ENCODE measurements around the gene VANGL1. TPM values are rescaled to one million over a fixed set of nuclear protein-coding genes. Genes with fewer than 3 reads are reported as not detected.

The VANGL1 gene
- total and polyA plus RNA-seq, 2 of the 8 experiments (the other 6 are each of a cell fraction or from before 2014, with no cell fraction given) = 9.4 to 13.4 TPM

DNA sequence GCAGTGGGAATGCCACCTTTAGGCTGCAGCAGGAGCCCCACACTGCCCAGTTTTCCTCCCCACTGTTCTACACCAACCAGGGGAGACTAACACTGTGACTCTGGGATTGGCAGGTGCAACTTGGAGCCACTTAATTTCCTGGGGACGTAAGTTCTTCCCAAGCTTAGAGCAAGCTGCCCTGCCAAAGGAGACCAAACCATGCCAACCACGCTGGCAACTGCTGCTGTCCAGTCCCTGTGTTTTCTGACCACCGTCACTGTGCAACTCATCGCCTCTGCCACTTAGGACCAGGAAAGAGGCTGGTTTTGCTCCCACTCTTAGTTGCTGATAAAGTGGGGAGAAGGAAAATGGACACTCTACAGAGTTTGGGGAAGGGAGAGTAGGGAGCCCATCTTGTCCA is 50.5 kb downstream of the VANGL1 start:
- Histone ChIP-seq H2BK12ac (ENCODE audit: low read depth, low read length) (no peak overlapping the region), H4K8ac (ENCODE audit: extremely low read depth, insufficient read depth, low read length) (no peak overlapping the region), H3K23me2 (ENCODE audit: low read depth, low read length) (no peaks in the 10 kb centered on the region), H4K20me1 (replicated peaks in 1 of 2; ENCODE audit: control insufficient read depth in 1 of 2, insufficient read depth in 2 of 2, low read length in 2 of 2) (no peaks in the 10 kb centered on the region), H3K9me3 (ENCODE audit: insufficient read depth in 2 of 2, low read depth in 1 of 2, low read length in 1 of 2) (no peaks in the 10 kb centered on the region), H3K9ac (replicated peaks in 1 of 4; ENCODE audit: extremely low read depth in 1 of 4, low read depth in 3 of 4, low read length in 3 of 4) (no peak overlapping the region), H2AK5ac (ENCODE audit: low read depth, low read length) (no peak overlapping the region), H3K27ac (ENCODE audit: low read depth, low read length) (no peak overlapping the region), H2BK5ac (ENCODE audit: low read depth, low read length) (no peak overlapping the region), H3K23ac (ENCODE audit: insufficient read length) (no peak overlapping the region), H2BK120ac (replicated peaks; ENCODE audit: low read depth, low read length) (no peak overlapping the region), H4K91ac (replicated peaks; ENCODE audit: insufficient read length, low read length) (no peak overlapping the region), H3K27me3 (replicated peaks in 1 of 4; ENCODE audit: control insufficient read depth in 3 of 4, extremely low read depth in 1 of 4, insufficient read depth in 3 of 4, low read length in 3 of 4) (no peaks in the 10 kb centered on the region), H3K79me1 (ENCODE audit: low read depth, low read length) (no peaks in the 10 kb centered on the region), H3K36me3 (ENCODE audit: control insufficient read depth in 2 of 4, insufficient read depth in 4 of 4, low read length in 3 of 4) (peaks cover 3 to 15% (median 11%) of the 10 kb centered on the region in 4 experiments; a peak in 7 of 8 replicates), H3K4me2 (ENCODE audit: insufficient read depth in 1 of 2, low read depth in 2 of 2, low read length in 2 of 2) (no peak overlapping the region), H3K14ac (ENCODE audit: insufficient read length) (no peak overlapping the region), H3K4me1 (replicated peaks in 1 of 4; ENCODE audit: control insufficient read depth in 3 of 4, insufficient read depth in 4 of 4, low read length in 3 of 4) (peaks cover 0 to 3% (median 1%) of the 10 kb centered on the region in 4 experiments; a peak in 3 of 7 replicates), H3K79me2 (ENCODE audit: control insufficient read depth in 1 of 2, insufficient read depth in 2 of 2, low read length in 2 of 2) (no peaks in the 10 kb centered on the region), H3K18ac (ENCODE audit: extremely low read depth, low read length) (no peak overlapping the region), H3K56ac (replicated peaks; ENCODE audit: insufficient read length, low read depth, low read length) (no peak overlapping the region), H3K4ac (replicated peaks; ENCODE audit: insufficient read length, low read depth, low read length) (no peak overlapping the region), H4K5ac (ENCODE audit: insufficient read length, low read depth, low read length) (no peak overlapping the region), H3K4me3 (ENCODE audit: extremely low read depth in 1 of 4, insufficient read depth in 2 of 4, low read depth in 3 of 4, low read length in 4 of 4) (no peak overlapping the region), H2BK20ac (ENCODE audit: low read length) (no peak overlapping the region), H2AFZ (ENCODE audit: low read length) (no peak overlapping the region), H2BK15ac (ENCODE audit: low read length) (no peak overlapping the region)
- ChIA-PET CTCF (ENCODE audit: partially characterized antibody) (interaction anchor here (0.5 to 5.4 kb wide), 5 partner anchors 14 to 83 kb away, joined by 3 to 44 read pairs (median 4); no protein-coding TSS in a partner anchor), POLR2A (ENCODE audit: partially characterized antibody) (no interaction called here)
- no peak for FAIRE-seq
- WGBS, 2 experiments (ENCODE audit: extremely low coverage in 1 of 2, insufficient coverage in 1 of 2, insufficient read length in 1 of 2, insufficient replicate concordance in 2 of 2, low coverage in 1 of 2, low lambda C conversion rate in 2 of 2, missing lambda C conversion rate in 1 of 2) = 91% methylated on average over 4 of the region's 4 CpGs; no CpG with 5 or more reads in 1 of the 2 experiments
- no peak for DNase-seq (ENCODE audit: low read depth in 1 of 2, low spot score in 2 of 2)
- TF ChIP-seq POU5F1 (IDR thresholded peaks at IDR 0.05; ENCODE audit: low read depth, low read length) (no peak), CEBPB (IDR thresholded peaks at IDR 0.05; ENCODE audit: low read depth, low read length) (no peak), TEAD4 (IDR thresholded peaks at IDR 0.05; ENCODE audit: low read depth, low read length) (no peak), SP2 (IDR thresholded peaks at IDR 0.05; ENCODE audit: low read length) (no peak), BCL11A (IDR thresholded peaks at IDR 0.05; ENCODE audit: low read depth in 2 of 2, low read length in 2 of 2) (no peak), PHF8 (conservative IDR thresholded peaks at IDR 0.05; ENCODE audit: low read depth, low read length) (no peak), TCF12 (IDR thresholded peaks at IDR 0.05; ENCODE audit: low read depth, low read length) (no peak), ASH2L (IDR thresholded peaks at IDR 0.05; ENCODE audit: low read length) (no peak), POLR2AphosphoS5 (IDR thresholded peaks at IDR 0.05; ENCODE audit: low read depth, low read length) (no peak), SRF (IDR thresholded peaks at IDR 0.05; ENCODE audit: low read depth, low read length) (no peak), NRF1 (IDR thresholded peaks at IDR 0.05; ENCODE audit: low read depth, low read length) (no peak), ATF2 (IDR thresholded peaks at IDR 0.05; ENCODE audit: low read length) (no peak)
- TF ChIP-seq, protein P1, sequence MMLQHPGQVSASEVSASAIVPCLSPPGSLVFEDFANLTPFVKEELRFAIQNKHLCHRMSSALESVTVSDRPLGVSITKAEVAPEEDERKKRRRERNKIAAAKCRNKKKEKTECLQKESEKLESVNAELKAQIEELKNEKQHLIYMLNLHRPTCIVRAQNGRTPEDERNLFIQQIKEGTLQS (IDR thresholded peaks at IDR 0.05; ENCODE audit: insufficient read depth, low read depth, low read length) = no peak

All from H1 (cell line).